HG03135 (cell line): ENCODE data around the gene PEX11A.

Experiments used
- ATAC-seq: cut with Tn5 transposase; IDR thresholded peaks from one replicate; pipeline ENCODE4 v1.9.1; 2021; ENCODE audit warnings: mild to moderate bottlenecking, moderate library complexity; ENCODE audit not compliant: unreplicated experiment

PEX11A gene

DNA sequence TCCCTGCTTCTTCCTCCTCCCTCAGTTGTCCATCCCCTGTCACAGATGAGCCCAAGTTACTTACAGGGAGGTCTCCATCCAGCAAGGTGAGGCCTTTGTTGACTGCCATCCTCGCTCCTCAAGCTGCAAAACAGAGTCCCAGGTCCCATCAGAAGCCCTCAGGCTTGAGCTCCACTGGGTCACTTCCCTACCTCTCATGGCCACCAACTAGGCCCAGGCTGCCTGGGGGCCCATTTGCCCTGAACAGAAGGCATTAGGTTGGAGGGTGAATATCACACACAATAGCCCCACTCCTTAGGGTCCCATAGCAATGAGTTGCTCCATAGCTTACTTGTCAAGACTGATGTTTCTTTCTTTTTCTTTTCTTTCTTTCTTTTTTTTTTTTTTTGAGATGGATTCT is 13.2 kb downstream of the PEX11A start:
- no peak for ATAC-seq

DNA sequence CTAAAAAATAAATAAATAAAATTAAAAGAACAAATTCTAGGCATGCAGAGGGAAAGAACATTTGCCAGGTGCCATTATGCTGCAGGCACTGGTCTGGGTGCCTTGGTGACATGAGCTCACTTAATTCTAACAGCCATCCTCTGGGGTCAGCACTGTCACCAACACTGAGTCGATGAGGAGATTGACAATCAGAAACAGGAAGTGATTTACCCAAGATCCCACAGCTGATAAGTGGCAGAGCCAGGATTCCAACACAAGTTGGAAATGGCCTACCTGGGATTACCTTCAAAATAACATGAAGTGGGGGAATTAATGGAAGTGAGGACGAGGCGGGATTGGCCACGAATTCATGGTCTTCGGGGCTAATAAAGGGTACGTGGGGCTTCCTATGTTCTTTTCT is 14.9 kb downstream of the PEX11A start:
- ATAC-seq, result no peak

GRCh38 chr15:89674526-89674925 is 16.0 kb downstream of the PEX11A start:
- ATAC-seq, result no peak

DNA sequence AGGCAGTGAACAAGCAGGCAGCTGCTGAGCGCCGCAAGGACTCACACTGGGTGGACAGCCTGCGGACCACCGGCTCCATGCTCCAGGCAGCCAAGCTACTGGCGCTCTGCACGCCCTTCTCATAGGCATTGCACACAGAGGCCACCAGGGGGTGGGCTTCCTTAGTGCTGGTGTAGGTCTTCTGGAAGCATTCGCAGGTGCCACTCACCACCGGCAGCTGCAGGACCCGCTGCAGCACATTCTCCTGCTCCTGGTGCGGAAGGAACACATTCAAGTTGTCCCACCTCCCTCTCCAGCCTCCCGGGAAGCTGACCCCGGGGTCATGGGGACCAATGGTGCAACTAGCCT is 17.4 kb downstream of the PEX11A start:
- no peak for ATAC-seq

DNA sequence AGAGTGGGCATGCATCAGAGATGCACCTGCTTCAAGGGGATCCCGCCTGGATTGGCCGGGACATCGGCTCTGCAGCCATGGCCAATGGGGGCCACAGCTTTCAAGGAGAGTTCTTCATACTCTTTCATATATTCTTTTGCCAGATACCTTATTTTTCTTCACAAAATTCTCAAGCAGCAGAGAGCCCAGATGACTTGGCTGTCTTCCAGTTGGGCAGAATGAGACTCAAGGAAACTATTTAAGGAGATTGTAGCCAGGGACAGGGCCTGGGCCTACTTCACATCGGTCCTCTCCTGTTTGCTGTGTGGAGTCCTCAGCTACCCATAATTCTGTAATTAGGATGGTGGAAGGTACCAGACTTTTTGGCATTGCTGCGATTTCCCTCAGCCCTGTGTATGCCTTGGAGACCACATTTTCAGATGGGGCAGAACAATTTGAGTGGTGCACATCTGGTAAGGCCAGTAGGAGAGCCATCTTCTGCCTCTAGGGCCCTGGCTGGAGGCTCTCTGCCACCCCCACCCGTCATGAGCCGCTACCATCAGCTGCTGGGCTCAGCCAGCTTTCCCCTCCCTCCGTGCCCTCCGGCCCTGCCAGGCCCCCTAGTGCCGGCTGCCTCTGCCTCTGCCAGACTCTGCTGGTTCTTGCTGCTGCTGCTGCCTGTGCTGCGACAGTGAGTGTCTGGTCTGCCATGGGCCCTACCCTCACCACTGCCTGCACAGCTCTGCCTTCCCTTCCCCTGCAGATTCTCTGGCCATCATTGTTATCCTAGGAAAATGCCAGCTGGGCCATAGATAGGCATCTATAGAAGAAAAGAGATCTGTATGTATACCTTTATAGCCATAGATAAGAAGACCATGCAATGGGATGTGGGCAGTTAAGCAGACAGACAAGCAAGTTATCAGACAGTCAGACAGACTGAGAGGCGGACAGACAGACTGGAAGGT is 18.1 kb downstream of the PEX11A start:
- ATAC-seq, result no peak

DNA sequence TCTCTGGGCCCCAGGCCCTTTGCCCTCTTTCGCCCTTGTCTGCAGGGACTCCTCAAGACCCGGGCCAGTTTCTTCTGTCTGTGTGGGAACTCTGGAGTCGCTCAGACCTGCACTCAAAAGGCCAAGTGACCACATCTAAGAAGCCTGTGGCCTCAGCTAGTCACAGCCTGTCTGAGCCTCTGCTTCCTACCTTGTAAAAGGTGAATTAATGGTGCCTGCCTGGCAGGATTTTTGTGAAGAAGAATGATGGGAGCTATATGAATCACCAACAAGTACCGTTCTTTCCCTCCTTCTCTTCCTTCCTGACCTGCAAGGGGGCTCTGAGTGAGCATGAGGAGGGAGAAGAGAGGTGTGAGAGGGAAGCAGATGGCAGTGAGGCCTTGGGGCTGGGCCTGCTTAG is 18.9 kb downstream of the PEX11A start:
- ATAC-seq, result no peak

GRCh38 chr15:89670971-89671560 is 19.5 kb downstream of the PEX11A start:
- no peak for ATAC-seq

DNA sequence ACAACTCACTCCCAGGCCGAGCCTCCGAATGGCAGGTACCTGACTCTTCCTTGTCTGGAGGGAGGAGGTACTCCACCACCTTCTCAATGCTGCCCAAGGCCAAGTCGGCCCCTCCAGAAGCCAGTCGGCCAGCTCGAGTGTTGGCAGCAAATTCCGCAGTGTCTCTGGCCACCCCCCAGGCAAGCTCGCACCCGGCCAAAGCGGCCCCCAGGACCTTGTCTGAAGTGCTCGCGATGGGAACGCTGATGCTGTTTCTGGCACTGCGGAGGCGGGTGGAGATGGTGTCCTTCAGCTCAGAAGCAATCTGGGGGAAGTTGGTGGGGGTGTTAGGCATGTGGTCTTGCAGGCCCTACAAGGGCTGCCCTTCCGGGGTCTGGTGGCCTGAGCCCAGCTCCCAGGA is 20.6 kb downstream of the PEX11A start:
- ATAC-seq, result no peak

- no peak for ATAC-seq
Measured at GRCh38 chr15:89669309-89669865, 21.2 kb downstream of the PEX11A start.

GRCh38 chr15:89668171-89668570 is 22.4 kb downstream of the PEX11A start:
- no peak for ATAC-seq

DNA sequence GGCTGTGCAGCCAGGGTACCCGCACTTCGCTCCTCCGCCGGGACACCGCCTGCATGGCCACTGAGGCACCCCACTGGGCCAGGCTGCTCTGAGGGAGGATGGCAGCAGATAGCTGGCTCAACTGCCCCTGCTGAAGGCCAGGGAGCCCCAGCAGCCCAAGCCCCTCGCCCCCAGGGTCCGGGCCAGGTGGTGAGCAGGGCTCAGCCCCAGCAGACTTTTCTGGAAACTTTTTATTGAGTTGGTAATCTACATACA is 22.9 kb downstream of the PEX11A start:
- ATAC-seq, result no peak

GRCh38 chr15:89666858-89667705 is 23.5 kb downstream of the PEX11A start:
- ATAC-seq, result no peak

- ATAC-seq, result no peak
Measured at GRCh38 chr15:89666184-89666857, 24.2 kb downstream of the PEX11A start.

- ATAC-seq, result no peak
Measured at GRCh38 chr15:89665449-89666181, 24.9 kb downstream of the PEX11A start.

- no peak for ATAC-seq
Measured at GRCh38 chr15:89664441-89665350, 25.9 kb downstream of the PEX11A start.

DNA sequence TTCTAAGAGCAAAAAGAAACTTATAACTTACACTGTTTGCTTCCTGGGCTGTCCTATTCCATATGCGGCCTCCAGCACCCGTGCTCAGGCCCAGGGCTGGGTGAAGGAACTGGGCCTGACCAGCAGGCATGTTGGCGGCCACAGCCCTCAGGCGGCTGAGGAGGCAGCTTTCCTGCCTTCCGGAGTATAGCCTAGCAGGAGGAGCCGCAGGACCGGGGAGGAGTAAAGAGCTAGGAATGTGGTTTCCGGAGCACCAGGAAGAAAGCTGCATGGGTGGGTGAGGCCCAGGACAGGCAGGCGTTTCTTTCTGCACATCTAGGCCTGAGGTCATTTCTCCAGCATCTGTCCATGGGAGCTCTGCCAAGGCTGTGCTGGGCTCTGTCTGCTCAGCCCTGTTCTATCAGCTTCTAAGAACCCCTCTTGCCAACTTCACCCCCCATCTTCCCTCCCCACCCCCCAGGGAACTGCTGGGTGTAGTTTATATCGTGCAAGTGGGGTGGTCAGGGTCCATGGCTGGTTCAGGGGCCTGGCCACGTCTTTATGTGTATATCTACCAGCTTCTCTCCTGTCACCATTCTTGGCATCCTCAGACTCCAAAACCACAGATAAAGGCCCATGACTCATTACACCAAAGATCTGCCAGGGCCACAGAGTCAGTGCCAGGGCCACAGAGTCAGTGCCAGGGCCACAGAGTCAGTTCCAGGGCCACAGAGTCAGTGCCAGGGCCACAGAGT is 27.5 kb downstream of the PEX11A start:
- ATAC-seq, result no peak

DNA sequence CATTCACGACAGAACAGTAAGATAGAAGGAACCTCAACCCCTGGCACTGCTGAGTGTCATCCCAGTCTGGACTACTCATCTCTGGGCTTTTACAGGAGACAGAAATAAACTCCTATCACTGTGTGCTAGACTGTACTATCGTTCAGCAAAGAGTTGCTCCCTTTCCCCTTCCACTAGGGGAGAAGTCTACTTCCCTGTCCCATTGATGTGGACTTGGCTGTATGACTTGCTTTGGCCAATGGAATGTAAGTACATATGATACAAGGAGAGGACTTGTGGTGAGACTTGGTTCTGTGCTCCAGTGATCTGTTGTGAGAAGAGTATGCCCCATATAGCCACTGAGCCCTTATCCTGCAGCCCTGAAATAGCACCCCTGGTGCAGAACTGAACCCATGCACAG is 30.0 kb downstream of the PEX11A start:
- no peak for ATAC-seq

GRCh38 chr15:89659295-89659694 is 31.3 kb downstream of the PEX11A start:
- ATAC-seq, result no peak
